ENCODE results near the gene FGFR3. TPM values are rescaled to one million over a fixed set of nuclear protein-coding genes. Genes with fewer than 3 reads are reported as not detected.

Gene FGFR3
- total RNA-seq, 4 donors from 2014 or later: 45.4 to 168 (median 92.4) TPM

- peaks cover 0 to 97% (median 0%) of the 10 kb centered on the region in 3 donors for H3K36me3 ChIP-seq
- no peak for TF ChIP-seq POLR2A (IDR thresholded peaks at IDR 0.05)
- no peak for TF ChIP-seq CTCF (IDR thresholded peaks at IDR 0.05)
- no peaks in the 10 kb centered on the region for H3K4me1 ChIP-seq
- no peaks in the 10 kb centered on the region for H3K9me3 ChIP-seq
- H3K27me3 ChIP-seq: no peaks in the 10 kb centered on the region
- no peak overlapping the region for H3K4me3 ChIP-seq
- no peak for DNase-seq
- no peak overlapping the region for H3K27ac ChIP-seq
These were observed 44.0 kb downstream of the FGFR3 start for GRCh38 chr4:1837069-1837468.

- Histone ChIP-seq H3K9me3 (no peaks in the 10 kb centered on the region), H3K27ac (no peak overlapping the region), H3K36me3 (peaks cover 0 to 95% (median 0%) of the 10 kb centered on the region in 3 donors), H3K27me3 (no peaks in the 10 kb centered on the region), H3K4me3 (no peak overlapping the region), H3K4me1 (no peaks in the 10 kb centered on the region)
- TF ChIP-seq POLR2A (IDR thresholded peaks at IDR 0.05) (no peak), CTCF (IDR thresholded peaks at IDR 0.05) (no peak)
- DNase-seq: no peak
These were observed 46.2 kb downstream of the FGFR3 start for GRCh38 chr4:1839282-1839681.

- Histone ChIP-seq H3K4me1 (no peaks in the 10 kb centered on the region), H3K27me3 (no peaks in the 10 kb centered on the region), H3K27ac (no peak overlapping the region), H3K36me3 (peaks cover 0 to 94% (median 0%) of the 10 kb centered on the region in 3 donors), H3K4me3 (no peak overlapping the region), H3K9me3 (no peaks in the 10 kb centered on the region)
- TF ChIP-seq CTCF (IDR thresholded peaks at IDR 0.05) (no peak), POLR2A (IDR thresholded peaks at IDR 0.05) (no peak)
- no peak for DNase-seq
These were observed 48.3 kb downstream of the FGFR3 start for GRCh38 chr4:1841201-1841886.

DNA sequence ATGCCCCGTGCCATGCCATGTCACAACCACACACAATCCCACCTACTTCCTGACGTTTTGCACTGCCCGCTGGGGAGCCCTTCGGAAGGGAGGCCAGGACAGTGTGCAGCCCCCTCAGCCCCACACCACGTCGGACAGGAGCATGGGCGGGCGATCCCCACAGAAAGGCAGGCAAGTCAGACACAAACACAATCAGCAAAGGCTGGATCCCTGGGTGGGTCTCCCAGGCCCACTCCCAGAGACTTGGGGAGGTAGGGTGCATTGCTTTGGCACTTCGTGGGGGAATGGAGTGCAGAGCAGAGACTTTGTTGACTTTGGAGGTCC, 48.8 kb downstream of the FGFR3 start:
- H3K9me3 ChIP-seq: no peaks in the 10 kb centered on the region
- no peak overlapping the region for H3K27ac ChIP-seq
- no peaks in the 10 kb centered on the region for H3K27me3 ChIP-seq
- peaks cover 0 to 95% (median 0%) of the 10 kb centered on the region in 3 donors for H3K36me3 ChIP-seq
- TF ChIP-seq CTCF (IDR thresholded peaks at IDR 0.05) (no peak), POLR2A (IDR thresholded peaks at IDR 0.05) (no peak)
- DNase-seq: no peak
- H3K4me1 ChIP-seq: no peaks in the 10 kb centered on the region
- H3K4me3 ChIP-seq: no peak overlapping the region

GRCh38 chr4:1842339-1842895, 49.3 kb downstream of the FGFR3 start:
- H3K27ac ChIP-seq: no peak overlapping the region
- peaks cover 0 to 95% (median 0%) of the 10 kb centered on the region in 3 donors for H3K36me3 ChIP-seq
- H3K4me1 ChIP-seq: no peaks in the 10 kb centered on the region
- no peaks in the 10 kb centered on the region for H3K9me3 ChIP-seq
- TF ChIP-seq CTCF (IDR thresholded peaks at IDR 0.05) (no peak), POLR2A (IDR thresholded peaks at IDR 0.05) (no peak)
- DNase-seq: no peak
- H3K27me3 ChIP-seq: no peaks in the 10 kb centered on the region
- H3K4me3 ChIP-seq: no peak overlapping the region

Data from Peyer's patch (tissue), 4 donors.